NCI-H524 (cell line): Measurements from ENCODE around the gene RHOF.
"Not testable (repeated sequence)": the region's sequence is repeated elsewhere in the genome, so short reads cannot be mapped to it uniquely, and the experiment has no call there.

ENCODE experiments used
- DNase-seq, 2 experiments: peaks; one replicate each; lab custom pipeline; 2025; lab: John Stamatoyannopoulos, UW

The RHOF gene

GRCh38 chr12:121792607-121793439, 665 bp downstream of the RHOF start:
- DNase-seq, result no peak

GRCh38 chr12:121791671-121792551, 1.6 kb downstream of the RHOF start:
- DNase-seq, result no peak

DNA sequence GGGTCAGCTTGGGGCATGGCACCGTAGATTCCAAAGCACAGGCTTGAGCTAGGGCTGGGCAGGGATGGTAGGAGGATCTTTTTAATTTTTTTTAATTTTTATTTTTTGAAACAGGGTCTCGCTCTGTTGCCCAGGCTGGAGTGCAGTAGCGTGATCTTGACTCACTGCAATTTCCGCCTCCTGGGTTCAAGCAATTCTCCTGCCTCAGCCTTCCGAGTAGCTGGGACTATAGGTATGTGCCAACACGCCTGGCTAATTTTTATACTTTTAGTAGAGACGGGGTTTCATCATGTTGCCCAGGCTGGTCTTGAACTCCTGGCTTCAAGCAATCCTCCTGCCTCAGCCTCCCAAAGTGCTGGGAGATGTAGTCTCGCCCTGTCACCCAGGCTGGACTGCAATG, 2.7 kb downstream of the RHOF start:
- DNase-seq, result not testable (repeated sequence)

DNA sequence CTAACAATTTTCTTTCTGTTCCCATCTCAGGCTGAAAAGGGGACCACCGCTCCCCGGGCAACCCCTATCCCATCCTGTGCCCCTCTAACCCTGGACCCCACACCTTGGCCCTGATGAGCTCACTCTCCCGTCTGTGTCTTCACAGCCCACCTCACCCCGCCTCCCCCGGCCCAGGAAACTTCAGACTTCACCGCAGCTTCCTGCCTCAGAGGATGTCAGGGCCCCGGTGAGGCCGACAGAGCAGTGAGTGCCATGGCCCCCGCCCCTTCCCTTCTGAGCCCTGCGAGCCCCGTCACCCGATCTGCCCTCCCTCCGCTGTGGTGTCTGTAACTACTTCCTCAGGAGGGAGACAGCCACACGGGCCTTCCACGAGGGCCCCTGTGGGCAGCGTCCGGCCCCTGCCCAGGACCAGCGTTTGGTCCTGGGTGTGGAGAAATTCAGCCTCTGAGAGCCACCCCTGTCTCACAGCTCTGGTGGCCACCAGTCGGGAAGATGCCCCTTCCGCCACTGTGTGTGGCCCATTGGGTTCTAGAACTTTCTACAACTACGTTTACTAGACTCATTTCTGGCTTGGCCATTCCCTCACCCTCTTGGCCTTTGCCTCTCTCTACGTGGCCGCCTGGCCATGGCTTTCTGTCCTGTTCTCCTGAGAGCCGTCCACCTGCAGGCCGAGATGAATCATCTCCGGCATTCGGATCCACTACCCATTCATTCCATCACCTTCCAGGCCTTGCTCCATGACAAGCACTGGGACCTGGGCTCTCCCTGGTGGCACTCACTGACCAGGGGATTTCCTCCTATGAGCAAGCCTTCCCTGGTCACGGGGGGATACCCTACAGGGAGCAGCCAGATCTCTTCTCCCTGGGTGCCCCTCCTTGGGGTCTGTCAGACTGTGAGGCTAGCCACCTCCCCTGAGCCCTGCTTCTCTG, 3.4 kb downstream of the RHOF start:
- DNase-seq, result no peak

DNA sequence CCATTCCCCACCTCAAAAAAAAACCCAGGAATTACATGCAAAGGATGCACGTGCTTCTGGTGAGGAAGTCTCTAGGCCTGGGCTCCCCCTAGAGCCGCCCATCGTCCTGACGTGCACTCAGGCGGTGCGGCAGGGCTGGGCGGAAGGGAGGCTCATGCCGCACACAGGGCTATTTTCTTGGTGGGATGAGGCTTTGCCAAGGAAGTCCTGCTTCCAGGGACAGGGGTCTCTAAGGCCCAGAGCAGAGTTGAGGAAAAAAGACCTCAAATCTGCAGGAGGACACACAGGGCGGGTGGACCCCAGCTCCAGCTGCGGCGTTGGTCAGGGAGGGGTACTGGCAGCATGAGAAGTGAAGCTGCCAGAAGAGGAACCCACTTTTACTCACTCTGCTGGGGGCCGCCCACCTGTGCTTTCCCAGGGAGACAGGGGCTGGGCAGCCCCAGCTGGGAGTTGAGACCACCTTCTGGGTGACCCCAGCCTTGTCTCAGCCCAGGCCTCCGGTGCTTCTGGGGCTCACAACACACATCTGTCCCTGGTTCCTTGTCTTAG, 4.2 kb downstream of the RHOF start:
- DNase-seq, result no peak

DNA sequence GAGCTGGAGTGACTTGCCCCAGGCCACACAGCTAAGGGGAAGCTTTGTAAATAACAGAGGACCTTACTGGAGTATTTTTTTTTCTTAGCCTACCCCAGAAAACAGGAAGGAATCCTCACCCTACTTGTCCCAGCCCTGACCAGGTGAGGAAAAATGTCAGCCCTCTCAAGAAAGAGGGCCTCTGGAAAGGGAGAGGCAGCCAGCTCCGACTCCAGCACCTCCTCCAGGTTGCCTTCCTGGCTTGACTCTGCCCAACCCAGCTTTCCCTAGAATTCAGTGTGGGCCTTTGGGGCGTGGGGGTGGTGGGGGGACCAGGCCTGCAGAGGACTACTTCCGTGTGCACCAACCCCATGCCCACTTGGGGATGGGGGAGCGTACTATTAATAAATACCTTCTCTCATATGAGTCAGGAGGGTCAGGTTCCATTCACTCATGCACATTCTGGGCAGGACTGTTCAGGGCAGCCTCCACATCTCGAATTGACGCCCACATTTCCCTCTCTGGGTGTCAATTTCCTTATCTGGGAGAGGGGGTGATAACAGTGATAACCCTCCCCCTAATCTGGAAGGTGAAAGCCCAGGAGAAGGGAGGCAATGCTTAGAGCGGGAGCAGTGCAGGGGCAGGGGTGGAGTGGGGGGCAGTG, 5.2 kb downstream of the RHOF start:
- no peak for DNase-seq

DNA sequence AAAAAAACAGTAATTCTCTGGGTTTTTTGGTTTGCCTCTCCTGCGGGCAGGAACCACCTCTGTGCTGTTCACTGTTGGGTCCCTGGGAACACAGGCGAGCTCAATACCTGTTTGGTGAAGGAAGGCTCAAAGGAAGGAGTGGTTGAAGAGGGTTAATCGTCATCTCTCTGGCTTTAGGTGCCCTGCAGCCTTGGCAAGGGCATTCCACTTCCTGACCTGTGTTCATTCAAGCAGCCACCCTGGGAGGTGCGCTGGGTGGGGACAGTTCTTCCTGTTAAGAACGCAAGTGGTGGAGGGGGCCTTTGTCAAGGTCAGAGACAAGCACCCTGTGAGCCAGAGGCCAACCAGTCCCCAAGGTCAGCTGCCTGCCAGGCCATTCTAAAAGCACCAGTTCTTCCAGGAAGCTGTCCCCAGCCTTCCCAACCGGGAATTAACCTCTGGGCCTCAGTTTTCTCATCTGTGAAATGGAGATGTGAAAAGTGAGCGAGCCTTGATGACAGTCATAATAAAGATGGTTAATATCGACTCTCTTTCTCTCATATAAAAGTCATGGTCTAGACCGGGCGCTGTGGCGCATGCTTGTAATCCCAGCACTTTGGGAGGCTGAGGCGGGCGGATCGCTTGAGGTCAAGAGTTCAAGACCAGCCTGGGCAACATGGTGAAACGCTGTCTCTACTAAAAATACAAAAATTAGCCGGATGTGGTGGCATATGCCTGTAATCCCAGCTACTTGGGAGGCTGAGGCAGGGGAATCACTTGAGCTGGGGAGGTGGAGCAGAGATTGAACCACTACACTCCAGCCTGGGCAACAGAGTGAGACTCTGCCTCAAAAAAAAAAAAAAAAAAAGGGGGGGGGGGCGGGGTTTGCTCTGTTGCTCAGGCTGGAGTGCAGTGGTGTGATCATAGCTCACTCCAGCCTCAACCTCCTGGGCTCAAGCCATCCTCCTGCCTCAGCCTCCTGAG, 6.1 kb downstream of the RHOF start:
- DNase-seq, result no peak

GRCh38 chr12:121786440-121786825, 7.1 kb downstream of the RHOF start:
- no peak for DNase-seq

- DNase-seq, result no peak
Observed at GRCh38 chr12:121784460-121784859, 9.0 kb downstream of the RHOF start.

DNA sequence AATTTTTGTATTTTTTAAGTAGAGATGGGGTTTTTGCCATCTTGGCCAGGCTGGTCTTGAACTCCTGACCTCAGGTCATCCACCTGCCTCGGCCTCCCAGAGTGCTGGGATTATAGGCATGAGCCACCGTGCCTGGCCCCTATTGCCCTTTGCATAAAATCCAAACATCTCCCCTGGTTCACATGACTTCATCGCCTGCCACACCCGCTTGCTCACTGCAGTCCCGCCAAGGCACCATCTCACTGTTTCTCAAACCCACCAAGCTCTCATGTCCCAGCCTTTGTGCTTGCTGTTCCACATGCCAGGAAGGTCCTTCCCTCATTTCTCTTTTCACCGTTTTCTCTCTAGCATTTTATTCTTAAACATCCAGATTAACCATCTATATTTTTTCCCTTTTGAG, 9.7 kb downstream of the RHOF start:
- DNase-seq, result no peak

DNA sequence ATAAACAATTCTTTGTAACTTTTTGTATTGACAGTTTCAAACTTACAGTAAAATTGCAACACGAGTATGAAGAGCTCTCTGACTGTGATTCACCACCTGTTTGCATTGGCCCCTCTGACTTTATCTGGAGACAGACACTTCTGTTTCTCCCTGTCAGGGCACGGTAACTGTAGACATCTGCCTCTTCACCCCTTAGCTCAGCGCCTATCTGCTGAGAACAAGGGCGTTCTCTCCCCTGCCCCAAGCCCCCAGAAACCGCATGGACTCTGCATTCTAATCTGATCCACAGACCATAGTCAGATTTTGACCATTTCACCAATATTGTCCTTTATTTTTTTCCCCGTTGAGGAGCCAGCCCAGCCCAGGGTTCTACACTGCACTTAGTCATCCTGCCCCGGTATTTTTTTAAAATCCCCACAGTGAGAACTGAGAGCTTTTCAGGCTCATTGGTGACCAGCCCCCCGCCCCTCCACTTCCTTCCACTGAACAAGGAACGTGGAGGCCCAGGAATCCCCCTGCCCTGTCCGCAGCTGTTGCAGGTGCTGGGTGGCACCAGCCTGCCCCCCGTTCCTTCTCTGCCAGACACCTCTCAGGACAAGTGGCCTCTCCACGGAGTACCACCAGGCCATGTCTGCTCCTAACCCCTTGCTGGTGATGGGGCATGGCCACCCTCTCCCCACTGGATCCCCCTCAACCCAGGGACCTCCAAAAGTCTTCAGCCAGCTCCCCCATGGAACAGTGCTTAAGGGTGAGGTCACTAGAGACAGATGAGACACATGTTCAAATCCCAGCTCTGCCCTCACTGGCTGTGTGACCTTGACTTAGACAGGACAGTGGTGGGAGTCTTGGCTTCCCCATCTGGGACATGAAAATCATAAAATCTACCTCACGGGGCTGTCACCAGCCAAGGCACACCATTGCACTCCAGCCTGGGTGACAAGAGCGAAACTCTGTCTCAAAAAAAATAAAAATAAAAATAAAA, 11.2 kb downstream of the RHOF start:
- DNase-seq, result peak in 1 of 2 experiments; percentile 63

- peak in 1 of 2 experiments; percentile 62 for DNase-seq
Observed at GRCh38 chr12:121781484-121781997, 11.9 kb downstream of the RHOF start.

DNA sequence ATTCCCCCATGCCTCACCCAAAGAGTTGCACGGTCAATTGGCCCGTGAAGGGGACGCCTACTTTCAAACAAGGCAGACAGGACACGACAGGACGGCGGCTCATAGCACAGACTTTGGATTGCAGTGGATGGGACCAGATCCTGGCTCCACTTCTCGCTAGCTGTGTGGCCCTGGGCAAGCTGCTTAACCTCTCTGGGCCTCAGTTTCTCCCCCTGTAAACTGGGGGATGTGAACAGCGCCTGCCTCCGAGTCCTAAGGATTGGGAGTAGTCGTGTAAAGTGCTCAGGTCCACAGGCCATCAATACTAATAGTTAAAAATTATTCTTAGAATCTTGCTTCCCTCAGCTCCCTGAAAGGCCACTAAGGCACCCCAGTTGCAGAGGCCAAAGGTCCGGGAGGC, 13.1 kb downstream of the RHOF start:
- DNase-seq, result no peak

DNA sequence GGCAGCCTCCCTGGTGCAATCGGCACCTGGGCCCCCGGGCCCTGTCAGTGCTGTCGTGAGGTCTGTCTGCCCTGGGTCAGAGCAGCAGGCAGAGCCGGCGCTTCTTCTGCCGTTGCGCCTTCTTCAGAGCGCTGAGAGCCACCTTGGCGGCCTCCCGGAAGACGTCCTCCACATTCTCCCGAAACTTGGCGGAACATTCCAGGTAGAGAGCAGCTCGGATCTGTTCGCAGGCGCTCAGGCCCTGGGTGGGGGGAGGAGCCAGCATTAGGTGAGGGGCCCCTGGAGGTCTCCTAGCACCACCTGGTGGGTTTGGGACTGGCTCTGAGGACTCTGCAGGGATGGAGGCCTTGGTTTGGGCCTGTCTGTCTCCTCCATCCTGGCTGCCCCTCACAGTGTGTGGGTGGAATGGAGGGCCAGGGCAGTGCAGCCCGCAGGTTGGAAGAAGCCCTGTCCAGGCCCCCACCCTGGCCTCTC, 14.0 kb downstream of the RHOF start:
- no peak for DNase-seq

- no peak for DNase-seq
Observed at GRCh38 chr12:121778567-121779421, 14.7 kb downstream of the RHOF start.

- peak in 1 of 2 experiments; percentile 53 for DNase-seq
Observed at GRCh38 chr12:121776190-121777098, 17.0 kb downstream of the RHOF start.
